Left lung (tissue), 10 donors: ENCODE data around the gene PYGB. TPM values are rescaled to one million over a fixed set of nuclear protein-coding genes. Genes with fewer than 3 reads are reported as not detected.
A peak's percentile ranks its signal among the peaks of the same experiment; 100 is the strongest.

ENCODE experiments used
- ATAC-seq: fragments of 200-7000 bp; cut with Tn5 transposase; one replicate; pipeline ENCODE4 v1.9.1; 2020; ENCODE audit warnings: moderate library complexity
- DNase-seq, 4 donors: peaks; one replicate each; pipeline ENCODE4 v3.0.0-alpha.2; 2013 to 2020
- H3K27ac ChIP-seq, 2 donors: fragments of 200-600 bp; sonication (generic) in 1 of 2; one replicate each; pipeline versions ENCODE4 v1.5.0 to v1.8.0; 2020 to 2021
- H3K27me3 ChIP-seq, 2 donors: fragments of 200-600 bp; sonication (generic) in 1 of 2; one replicate each; pipeline versions ENCODE4 v1.5.0 to v1.8.0; 2020 to 2021
- H3K36me3 ChIP-seq, 2 donors: fragments of 200-600 bp; sonication (generic) in 1 of 2; one replicate each; pipeline versions ENCODE4 v1.5.0 to v1.8.0; 2020 to 2021
- H3K4me1 ChIP-seq, 2 donors: fragments of 200-600 bp; one replicate each; pipeline ENCODE4 v1.8.0; 2021
- H3K4me3 ChIP-seq, 2 donors: fragments of 200-600 bp; sonication (generic) in 1 of 2; one replicate each; pipeline versions ENCODE4 v1.5.0 to v1.8.0; 2020 to 2021; ENCODE audit warnings: mild to moderate bottlenecking in 1 of 2
- H3K9me3 ChIP-seq, 2 donors: fragments of 200-600 bp; sonication (generic) in 1 of 2; one replicate each; pipeline versions ENCODE4 v1.5.0 to v1.8.0; 2020 to 2021
- CTCF ChIP-seq, 2 donors: fragments of 200-600 bp; sonication (generic) in 1 of 2; IDR thresholded peaks; one replicate each; pipeline versions ENCODE4 v1.5.0 to v1.8.0; 2021; ENCODE audit warnings: antibody characterized with exemption in 2 of 2
- intact Hi-C, 2 donors: fragments of 100-400 bp; cut with DNase I; formaldehyde crosslinking; loops; one replicate each; pipeline versions ENCODE4 v1.11.2 to v1.14.2; 2022
- polyA plus RNA-seq, 6 donors: library from polyadenylated mRNA; unstranded; fragments of 120-200 nt; gene quantifications; one replicate each; pipeline ENCODE4 v1.2.1, GENCODE V29; 2013; ENCODE audit not compliant: insufficient read length in 6 of 6
- total RNA-seq, 2 donors: library from RNA; stranded (reverse); fragmentation: NEBNext Ultra II Directional; extraction: Animal tissue kit (Norgen Biotek cat#: 25700); gene quantifications; one replicate each; pipeline ENCODE4 v1.2.1, GENCODE V29; 2021
- donor health status: DM: no; HTN: yes; CAD: no.
- donor health status: DM: no; HTN: no; CAD: no.

Gene PYGB
- total and polyA plus RNA-seq, 8 donors, result 37.8 to 81.3 (median 47.8) TPM

- H3K9me3 ChIP-seq, result no peaks in the 10 kb centered on the region
- DNase-seq (peak in 2 of 4 donors; percentile 26 to 64), ATAC-seq (no peak)
- H3K4me1 ChIP-seq, result no peaks in the 10 kb centered on the region
- peaks cover 0 to 100% of the 10 kb centered on the region in 2 donors for H3K36me3 ChIP-seq
- H3K27ac ChIP-seq, result no peak overlapping the region
- H3K4me3 ChIP-seq, result no peak overlapping the region
- intact Hi-C loops, result no loop called here
- TF ChIP-seq CTCF (IDR thresholded peaks at IDR 0.05), result no peak
- no peaks in the 10 kb centered on the region for H3K27me3 ChIP-seq
Observed at GRCh38 chr20:25283221-25283951, 35.5 kb downstream of the PYGB start.

- no peak for ATAC-seq
- Histone ChIP-seq H3K36me3 (peaks cover 0 to 100% of the 10 kb centered on the region in 2 donors), H3K27ac (no peak overlapping the region), H3K9me3 (no peaks in the 10 kb centered on the region), H3K27me3 (no peaks in the 10 kb centered on the region), H3K4me1 (no peaks in the 10 kb centered on the region), H3K4me3 (no peak overlapping the region)
- intact Hi-C loops, result no loop called here
- DNase-seq, result peak in 2 of 4 donors; percentile 22 to 54
- TF ChIP-seq CTCF (IDR thresholded peaks at IDR 0.05), result no peak
Observed at GRCh38 chr20:25284131-25284601, 36.3 kb downstream of the PYGB start.

- no peak for ATAC-seq
- DNase-seq, result peak in 2 of 4 donors; percentile 26 to 51
- H3K27ac ChIP-seq, result no peak overlapping the region
- peaks cover 0 to 99% of the 10 kb centered on the region in 2 donors for H3K36me3 ChIP-seq
- H3K4me1 ChIP-seq, result no peaks in the 10 kb centered on the region
- intact Hi-C loops, result no loop called here
- no peak overlapping the region for H3K4me3 ChIP-seq
- no peaks in the 10 kb centered on the region for H3K27me3 ChIP-seq
- TF ChIP-seq CTCF (IDR thresholded peaks at IDR 0.05), result no peak
- no peaks in the 10 kb centered on the region for H3K9me3 ChIP-seq
Observed at GRCh38 chr20:25285091-25285647, 37.3 kb downstream of the PYGB start.

GRCh38 chr20:25285856-25286798, 38.2 kb downstream of the PYGB start:
- no peaks in the 10 kb centered on the region for H3K4me1 ChIP-seq
- no peaks in the 10 kb centered on the region for H3K27me3 ChIP-seq
- H3K36me3 ChIP-seq, result peaks cover 0 to 99% of the 10 kb centered on the region in 2 donors
- no peak for TF ChIP-seq CTCF (IDR thresholded peaks at IDR 0.05)
- no peak overlapping the region for H3K4me3 ChIP-seq
- no peaks in the 10 kb centered on the region for H3K9me3 ChIP-seq
- ATAC-seq (no peak), DNase-seq (peak in 2 of 4 donors; percentile 25 to 61)
- H3K27ac ChIP-seq, result no peak overlapping the region
- intact Hi-C loops, result no loop called here
